ENCODE measurements around the gene ZNF189.
A peak's percentile ranks its signal among the peaks of the same experiment; 100 is the strongest.
"Not testable (repeated sequence)": the region's sequence is repeated elsewhere in the genome, so short reads cannot be mapped to it uniquely, and the experiment has no call there.

ZNF189 gene

DNA sequence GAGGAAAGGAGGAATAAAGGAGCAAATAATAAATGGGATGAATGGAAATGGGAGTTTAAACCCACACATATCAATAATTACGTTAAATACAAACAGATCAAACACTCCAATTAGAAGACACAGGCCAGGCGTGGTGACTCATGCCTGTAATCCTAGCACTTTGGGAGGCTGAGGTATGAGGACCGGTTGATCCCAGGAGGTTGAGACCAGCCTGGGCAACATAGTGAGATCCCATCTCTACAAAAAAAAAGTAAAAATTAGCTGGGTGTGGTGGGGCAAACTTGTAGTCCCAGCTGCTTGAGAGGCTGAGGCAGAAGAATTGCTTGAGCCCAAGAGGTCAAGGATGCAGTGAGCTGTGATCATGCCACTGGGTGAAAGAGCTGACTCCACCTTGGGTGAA is 17.5 kb upstream of the ZNF189 start:
- DNase-seq: no peak

DNA sequence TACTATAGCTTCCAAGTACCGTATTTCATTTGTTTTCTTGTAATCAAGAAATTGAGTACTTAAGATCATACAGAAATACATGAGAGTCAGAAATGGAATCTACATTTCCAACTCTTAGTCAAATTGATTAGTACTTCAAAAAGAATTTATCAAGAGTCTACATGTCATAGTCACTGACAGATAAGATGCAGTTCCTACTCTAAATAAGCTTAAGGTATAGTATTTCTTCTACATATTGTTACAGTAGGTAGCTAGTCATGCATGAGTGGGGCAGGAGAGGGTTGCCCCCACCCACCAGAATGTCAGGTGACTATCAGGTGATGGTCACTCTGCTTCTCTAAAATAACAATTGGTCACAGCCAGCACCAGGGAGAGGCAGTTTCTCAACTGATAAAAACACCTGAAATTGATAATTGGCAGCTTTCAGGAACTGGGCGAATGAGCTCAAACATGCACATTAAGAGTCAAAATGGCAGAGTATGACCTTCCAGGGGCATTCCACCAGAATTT is 16.8 kb upstream of the ZNF189 start:
- DNase-seq: no peak

DNA sequence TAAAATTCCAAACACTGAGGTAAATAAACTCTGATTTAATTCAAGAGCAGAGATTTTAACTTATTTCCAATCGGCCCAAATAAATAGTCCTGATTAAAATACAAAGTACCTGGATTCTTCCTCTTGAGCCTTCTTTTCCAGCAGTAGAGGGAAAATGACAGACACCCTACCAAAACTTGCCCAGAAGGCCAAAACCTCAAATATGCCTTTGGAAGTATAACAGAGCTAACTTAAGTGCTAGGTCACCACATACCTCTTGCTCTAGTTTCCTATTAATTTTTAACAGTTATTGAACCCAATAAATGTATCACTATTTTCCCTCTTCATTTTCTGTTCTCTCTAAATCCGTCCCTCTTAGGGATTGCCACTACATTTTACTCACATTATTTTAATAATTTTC is 15.3 kb upstream of the ZNF189 start:
- DNase-seq: no peak

DNA sequence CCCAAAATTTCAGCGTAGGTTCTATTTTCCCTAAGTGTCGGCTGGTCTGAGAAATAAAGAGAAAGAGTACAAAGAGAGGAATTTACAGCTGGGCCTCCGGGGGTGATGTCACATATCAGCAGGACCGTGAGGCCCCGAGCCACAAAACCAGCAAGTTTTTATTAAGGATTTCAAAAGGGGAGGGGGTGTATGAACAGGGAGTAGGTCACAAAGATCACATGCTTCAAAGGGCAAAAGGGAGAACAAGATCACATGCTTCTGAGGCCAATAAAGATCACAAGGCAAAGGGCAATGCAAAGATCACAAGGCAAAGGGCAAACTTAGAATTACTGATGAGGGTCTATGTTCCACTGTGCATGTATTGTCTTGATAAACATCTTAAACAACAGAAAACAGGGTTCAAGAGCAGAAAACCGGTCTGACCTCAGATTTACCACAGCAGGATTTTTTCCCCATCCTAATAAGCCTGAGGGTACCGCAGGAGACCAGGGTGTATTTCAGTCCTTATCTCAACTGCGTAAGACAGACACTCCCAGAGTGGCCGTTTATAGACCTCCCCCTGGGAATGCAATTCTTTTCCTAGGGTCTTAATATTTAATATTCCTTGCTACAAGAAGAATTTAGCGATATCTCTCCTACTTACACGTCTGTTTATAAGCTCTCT is 13.6 kb upstream of the ZNF189 start, which contains the start of gene BAAT:
BAAT (minus strand) TSS at position 134 of the 664 bp plus-strand sequence. CDS start 13,602 bp downstream, outside the sequence.
- not testable (repeated sequence) for DNase-seq

DNA sequence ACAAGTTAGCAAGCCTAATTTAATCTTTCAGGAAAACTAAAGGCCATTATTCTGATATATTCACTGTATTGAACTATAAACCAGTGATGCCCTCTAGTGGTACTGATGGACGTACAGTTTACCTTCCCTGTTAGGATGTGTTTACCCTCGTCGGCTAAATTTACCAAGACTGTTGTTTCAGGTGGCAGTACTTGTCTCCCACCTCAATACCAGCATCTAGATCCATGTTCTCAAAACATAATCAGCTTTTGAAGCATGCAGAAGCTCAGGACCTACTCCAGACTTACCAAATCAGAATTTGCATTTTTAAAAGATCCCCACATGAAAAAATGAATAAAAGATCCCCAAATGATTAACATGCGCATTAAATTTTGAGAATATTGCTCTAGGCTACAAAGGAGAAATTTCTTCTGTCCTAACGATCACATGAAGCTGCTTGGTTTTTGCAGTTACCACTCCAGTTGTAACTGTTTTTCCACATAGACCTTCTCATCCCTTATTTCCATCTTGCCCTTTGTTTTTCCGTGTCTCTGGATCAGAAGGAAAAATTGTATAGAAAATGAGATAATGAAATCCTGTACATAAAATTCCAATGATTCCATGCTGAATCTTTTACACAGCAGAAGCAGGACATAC is 10.7 kb upstream of the ZNF189 start:
- peak; percentile 42 to 59 for DNase-seq

DNA sequence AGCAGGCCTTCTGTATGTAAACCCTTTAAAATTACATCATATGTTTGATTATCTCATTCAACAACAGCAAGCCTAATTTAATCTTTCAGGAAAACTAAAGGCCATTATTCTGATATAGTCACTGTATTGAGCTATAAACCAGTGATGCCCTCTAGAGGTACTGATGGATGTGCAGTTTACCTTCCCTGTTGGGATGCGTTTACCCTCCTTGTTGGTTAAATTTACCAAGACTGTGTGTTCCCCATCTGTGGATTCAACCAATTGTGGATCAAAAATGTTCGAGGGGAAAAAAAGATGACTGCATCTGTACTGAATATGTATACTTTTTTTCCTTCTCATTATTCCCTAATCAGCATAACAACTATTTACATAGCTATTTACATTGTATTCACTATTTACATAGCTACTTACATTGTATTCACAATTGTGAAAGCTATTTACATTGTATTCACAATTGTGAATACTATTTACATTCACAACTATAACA is 10.1 kb upstream of the ZNF189 start:
- DNase-seq: peak; percentile 18 to 51

DNA sequence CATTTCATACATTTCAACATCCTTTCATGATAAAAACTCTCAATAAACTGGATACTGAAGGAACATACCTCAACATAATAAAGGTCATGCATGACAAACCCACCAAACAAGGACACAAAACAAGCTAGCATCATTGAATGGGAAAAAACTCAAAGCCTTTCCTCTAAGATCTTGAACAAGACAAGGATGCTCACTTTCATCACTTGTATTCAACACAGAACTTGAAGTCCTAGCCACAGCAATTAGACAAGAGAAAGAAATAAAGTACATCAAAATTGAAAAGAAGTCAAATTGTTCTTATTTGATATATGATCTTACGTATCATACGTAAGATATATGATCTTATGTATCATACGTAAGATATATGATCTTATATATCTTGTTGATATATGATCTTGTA is 5.5 kb upstream of the ZNF189 start:
- no peak for DNase-seq

DNA sequence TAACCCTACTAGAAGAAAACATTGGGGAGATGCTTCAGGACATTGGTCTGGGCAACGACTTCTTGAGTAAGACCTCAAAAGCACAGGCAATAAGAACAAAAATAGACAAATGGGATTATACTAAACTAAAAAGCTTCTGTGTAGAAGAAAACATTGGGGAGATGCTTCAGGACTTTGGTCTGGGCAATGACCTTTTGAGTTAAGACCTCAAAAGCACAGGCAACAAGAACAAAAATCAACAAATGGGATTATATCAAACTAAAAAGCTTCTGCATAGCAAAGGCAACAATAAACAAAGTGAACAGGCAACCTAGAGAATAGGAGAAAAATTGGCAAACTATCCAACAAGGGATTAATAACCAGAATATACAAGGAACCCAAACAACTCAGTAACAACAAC is 4.0 kb upstream of the ZNF189 start:
- DNase-seq: no peak

DNA sequence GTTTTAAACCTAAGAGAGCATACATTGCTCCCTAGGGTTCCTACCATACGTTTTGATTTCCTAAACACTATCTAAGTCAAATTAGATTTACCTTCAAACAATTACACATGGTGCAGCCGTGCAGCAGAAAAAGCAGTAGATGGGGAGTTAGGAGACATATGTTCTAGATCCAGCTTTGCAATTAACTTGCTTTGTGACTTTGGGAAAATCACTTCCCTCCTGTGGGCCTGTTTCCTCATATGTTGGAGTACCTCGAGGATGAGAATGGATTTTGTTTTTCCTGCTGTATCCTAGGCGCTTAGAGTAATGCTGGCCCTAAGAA is 944 bp upstream of the ZNF189 start:
- peak in 1 of 2 experiments; percentile 51 for DNase-seq

DNA sequence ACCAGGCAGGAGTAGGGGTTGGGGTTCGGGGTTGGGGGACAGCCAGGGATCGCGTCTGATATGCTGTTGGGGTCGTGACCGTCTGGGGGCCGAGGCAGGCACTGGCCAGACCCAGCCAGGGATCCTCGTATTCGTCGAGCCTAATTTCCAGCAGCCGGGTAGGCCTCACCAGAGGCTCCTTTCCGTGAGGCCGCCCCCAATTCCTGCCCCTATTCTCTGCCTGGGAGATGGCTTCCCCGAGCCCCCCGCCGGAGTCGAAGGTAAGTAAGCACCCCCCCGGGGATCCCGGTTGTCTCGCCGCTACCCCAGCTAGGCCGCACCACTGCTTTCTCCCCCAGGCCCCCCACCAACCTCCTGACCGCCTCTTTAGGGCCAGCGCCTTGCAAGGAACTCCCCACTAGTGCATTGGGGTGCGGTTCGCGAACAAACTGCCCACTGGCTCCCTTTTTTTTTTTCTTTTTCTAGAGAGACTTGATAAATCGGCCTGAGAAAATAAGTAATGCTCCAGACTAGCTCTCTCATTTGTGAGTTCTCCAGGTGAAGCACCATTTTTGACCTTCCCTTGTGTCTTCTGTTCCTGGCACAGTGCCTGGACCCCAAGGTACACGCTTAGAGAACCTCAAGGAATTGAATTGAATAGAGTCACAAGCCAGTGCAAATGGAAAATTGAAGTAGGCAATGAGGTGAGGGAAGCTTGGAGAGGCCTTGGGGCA is 435 bp downstream of the ZNF189 start:
- peak in 1 of 2 experiments; percentile 64 for DNase-seq

DNA sequence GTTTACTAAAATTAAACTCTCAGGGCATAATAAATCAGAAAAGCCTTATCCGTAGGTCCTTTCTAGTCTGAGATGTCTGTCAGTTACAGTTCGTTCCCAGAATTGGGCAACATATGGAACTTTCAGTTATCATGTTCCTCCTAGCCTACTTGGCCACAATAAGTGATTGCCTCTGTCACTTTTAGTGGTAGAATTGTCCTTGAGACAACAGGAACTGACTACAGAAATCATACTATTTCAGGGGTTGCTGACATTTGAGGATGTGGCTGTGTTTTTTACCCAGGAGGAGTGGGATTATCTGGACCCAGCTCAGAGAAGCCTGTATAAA is 956 bp downstream of the ZNF189 start:
- peak in 1 of 2 experiments; percentile 41 for DNase-seq

DNA sequence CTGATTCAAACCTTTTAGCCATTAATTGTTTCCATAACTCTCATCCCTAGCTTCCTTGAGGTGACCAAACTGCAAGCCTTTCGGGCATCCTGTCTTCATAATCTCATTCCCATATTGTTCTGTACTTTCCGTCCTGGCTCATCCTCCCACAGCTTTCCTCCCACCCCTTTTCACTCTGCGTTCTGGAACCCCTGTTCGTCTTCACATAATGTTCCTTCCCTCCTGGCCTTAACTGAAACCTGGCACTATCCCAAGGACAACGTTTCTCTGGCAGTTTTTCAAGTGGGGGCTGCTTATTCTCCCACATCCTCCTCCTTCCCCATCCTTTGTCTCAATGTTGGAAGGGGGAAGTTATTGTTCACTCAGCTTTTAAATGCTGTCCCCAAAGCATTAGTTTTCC is 1.5 kb downstream of the ZNF189 start:
- no peak for DNase-seq

DNA sequence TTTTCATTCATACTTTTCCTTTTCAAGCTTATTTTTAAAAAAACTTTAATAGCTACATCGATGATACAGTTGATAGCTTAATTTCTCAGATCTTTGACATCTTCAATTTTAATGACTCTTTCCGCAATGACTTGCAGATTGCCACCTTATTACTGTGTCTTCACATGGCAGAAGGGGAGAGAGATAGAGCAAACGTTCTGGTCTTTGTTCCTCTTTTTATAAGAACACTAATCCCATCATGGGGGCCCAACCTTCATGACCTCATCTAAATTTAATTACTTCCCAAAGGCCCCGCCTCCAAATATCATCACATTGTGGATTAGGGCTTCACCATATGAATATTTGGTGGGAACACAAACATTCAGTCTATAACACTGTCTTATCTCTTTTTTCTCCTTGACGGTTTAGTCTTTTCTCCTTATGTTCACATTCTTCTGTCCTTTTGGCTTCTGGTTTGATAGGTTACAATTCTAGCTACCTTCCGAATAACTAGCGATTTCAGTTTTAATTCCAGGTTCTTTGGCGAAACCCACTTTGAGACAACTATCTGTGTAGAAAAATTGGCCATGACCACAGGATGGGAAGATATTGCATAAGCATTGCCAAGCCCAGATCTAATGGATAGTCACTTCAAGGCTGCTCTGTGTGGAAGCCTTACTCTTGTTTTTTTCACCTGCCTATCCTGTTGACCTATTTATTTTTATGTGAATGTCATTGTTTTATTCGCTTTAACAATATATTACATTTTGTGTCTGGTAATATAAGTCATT is 5.0 kb downstream of the ZNF189 start:
- DNase-seq: no peak

DNA sequence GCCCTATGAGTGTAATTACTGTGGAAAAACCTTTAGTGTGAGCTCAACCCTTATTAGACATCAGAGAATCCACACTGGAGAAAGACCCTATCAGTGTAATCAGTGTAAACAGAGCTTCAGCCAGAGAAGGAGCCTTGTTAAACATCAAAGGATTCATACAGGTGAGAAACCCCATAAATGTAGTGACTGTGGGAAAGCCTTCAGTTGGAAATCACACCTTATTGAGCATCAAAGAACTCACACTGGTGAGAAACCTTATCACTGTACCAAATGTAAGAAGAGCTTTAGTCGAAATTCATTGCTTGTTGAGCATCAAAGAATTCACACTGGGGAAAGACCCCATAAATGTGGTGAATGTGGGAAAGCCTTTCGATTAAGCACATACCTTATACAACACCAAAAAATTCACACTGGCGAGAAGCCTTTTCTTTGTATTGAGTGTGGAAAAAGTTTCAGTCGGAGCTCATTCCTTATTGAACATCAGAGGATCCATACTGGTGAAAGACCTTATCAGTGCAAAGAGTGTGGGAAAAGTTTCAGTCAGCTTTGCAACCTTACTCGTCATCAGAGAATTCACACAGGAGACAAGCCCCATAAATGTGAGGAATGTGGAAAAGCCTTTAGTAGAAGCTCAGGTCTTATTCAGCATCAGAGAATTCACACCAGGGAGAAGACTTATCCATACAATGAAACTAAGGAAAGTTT is 9.9 kb downstream of the ZNF189 start:
- no peak for DNase-seq

DNA sequence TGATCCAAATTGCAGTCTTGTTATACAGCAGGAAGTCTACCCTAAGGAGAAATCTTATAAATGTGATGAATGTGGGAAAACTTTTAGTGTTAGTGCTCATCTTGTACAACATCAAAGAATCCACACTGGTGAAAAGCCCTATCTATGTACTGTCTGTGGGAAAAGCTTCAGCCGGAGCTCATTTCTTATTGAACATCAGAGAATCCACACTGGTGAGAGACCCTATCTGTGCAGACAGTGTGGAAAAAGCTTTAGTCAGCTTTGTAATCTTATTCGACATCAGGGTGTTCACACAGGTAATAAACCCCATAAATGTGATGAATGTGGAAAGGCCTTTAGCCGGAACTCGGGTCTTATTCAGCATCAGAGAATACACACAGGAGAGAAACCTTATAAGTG is 10.4 kb downstream of the ZNF189 start:
- no peak for DNase-seq

DNA sequence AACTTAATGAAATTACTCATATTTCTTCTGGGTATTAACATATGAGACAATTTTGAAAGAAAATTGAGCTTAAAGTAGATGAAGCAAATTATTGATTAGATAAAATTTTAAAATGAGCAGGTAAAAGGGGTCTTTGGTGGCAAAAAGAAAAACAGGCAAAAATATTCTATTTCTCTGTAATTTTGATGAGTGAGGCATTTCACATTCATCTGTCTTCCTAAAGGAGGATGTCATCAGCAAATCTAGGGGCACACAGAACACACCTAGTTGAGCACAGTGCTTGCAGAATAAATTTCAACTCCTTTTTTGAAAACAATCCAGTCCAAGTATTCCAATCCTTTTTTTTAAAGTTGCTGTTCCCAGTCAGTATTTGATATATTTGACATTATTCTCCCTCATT is 16.2 kb downstream of the ZNF189 start:
- DNase-seq: no peak

DNA sequence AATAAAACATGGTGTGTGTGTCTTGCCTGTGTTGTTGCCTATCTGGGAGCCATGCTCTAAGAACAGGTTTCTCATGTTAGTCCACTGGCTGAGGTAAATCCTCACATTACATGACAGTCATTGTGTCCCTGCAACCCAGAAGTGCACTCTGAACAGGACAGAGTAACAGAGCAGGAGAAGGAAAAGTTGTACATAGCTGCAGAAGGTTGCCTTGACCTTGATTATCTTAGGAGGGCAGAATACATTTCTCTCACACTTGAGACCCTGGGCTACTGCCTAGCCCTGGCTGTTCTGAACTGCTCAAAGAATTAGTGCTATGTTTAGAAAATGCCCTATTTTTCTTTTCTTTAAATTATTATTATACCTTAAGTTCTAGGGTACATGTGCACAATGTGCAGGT is 16.9 kb downstream of the ZNF189 start:
- no peak for DNase-seq

DNA sequence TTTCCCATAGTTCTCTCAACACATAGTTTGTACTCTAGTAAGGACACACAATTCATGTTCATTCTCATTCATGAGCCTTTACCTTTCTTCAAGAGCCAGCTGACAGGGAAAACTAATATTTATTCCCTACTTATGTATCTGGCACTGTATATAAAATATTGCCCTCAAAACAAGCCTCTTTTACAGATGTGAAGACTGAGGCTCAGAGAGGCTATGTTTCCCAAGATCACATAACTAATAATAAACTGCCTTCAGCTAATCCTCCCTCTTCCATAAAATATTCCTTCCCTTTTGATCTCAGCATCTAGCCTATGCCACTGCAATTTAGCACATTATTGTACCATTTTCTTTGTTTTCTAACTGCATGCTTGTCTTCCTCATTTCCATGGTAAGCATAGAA is 18.7 kb downstream of the ZNF189 start:
- no peak for DNase-seq

DNA sequence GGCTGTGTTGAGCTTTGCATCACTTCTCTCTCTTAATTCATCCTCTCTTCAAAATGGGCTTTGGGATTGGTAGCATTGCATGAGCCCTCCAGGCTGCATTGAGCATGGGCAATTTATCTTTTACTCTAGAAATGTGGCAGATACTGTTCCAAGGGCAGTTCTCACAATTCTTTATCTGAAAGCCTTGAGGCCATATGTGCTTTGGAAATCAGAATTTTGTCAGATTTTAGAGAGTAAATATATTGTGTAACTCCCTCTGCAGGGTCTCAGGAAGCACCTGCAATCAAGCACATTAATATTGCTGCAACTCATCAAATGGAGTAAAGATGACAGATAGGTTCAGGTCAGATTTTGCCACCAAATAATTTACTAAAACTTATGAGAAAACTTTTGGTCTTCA is 19.3 kb downstream of the ZNF189 start:
- no peak for DNase-seq

DNA sequence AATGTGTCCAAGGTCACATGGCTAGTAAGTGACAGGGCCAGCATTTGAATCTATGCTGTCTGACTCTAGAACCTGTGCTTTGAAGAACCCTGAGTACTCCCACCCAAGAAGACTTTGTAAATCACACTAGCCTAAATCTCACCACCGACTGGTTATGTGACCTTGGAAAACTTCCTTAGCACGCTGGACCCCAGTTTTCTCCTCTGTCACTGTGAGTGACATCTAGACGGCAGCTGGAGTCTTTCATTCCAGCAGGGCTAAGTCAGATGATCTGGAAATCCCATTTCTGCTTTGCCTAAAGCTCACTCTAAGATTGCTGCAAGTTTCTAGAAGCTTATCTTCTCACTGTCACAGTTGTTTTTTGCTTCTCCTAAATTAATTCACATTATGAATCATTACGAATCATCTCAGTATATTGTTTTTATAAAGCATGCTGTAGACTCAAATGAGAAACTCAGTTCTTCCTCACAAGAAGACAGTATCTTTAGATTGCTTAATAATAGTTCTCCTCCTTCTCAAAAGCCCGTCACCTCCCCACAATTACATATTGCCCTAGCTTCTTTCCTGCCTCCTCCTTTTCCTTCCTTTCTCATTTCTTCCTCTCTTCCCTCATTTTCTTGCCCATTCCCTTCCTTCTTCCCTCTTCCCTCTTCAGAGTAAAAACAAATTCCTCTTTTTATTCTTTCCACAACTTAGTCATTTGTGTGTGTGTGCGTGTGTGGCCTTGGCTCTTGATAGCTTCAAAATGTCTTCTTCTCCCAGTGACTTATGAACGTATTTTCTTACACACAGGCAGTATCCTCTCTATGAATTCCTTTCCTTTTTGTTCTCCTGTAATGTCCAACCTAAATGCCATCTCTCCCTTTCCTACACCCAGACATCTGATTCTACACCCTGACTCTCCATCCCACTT is 20.1 kb downstream of the ZNF189 start:
- DNase-seq: no peak

DNA sequence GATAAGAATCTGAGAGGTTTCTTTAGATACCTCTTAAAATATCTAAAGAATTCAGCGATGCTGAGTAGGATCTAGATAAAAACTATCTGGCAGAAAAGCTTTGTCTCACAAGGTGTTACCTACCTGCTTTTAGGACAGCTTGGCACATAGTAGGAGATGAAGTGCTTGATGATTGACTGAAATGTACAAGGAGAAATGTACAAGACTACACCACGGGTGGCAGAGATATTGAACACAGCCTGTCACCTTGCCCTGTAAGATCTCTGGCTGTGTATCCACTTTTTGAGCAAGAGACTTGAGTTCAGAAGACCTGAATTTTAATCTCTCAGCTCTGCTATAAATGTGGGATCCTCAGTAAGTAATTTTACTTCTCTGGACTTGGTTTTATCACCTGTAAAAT is 21.2 kb downstream of the ZNF189 start:
- no peak for DNase-seq

DNA sequence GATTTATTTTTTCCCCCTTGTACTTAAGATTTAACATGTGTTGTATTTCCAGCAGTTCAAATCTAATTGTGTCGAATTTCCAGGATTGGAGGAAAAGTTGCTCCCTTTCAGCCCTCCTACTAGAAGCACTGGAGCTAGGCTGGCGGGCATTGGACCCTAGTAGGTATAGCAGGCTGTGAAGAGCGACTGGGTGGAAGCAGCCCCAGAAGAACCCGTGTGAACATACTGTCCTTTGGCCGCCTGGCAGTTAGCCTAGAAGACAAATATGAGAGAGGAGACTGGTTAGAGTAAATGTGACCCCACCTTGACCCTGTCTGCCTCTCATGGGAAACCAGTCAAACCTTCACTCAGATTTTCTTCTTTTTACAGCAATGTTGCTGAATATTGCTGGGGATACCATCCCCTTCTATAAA is 23.0 kb downstream of the ZNF189 start:
- DNase-seq: no peak
